HepG2 (cell line): ENCODE results near the gene MOB3C. TPM values are rescaled to one million over a fixed set of nuclear protein-coding genes. Genes with fewer than 3 reads are reported as not detected.

Experiments used
- CEBPB ChIP-seq: IDR thresholded peaks from 2 replicates; pipeline ENCODE4 v1.6.1; 2011; ENCODE audit warnings: low read depth, low read length, improper control_type of control experiment, borderline replicate concordance
- GTF3A ChIP-seq: sonication (generic); formaldehyde crosslinking; conservative IDR thresholded peaks from 2 replicates; pipeline ENCODE4 v1.4.0; 2020; ENCODE audit warnings: mild to moderate bottlenecking, missing genetic modification reagents
- HNRNPLL ChIP-seq: fragments of 200-400 bp; formaldehyde crosslinking; IDR thresholded peaks from 2 replicates; pipeline ENCODE4 v1.6.1; 2017; ENCODE audit warnings: mild to moderate bottlenecking, low read depth, low read length; ENCODE audit not compliant: poor library complexity, severe bottlenecking
- KAT7 ChIP-seq: IDR thresholded peaks from 2 replicates; pipeline ENCODE4 v1.6.1; 2018; ENCODE audit warnings: borderline replicate concordance, missing compliant biosample characterization
- MAF1 ChIP-seq: sonication (generic); formaldehyde crosslinking; IDR thresholded peaks from 2 replicates; pipeline ENCODE4 v1.5.0; 2020; ENCODE audit warnings: missing genetic modification reagents, borderline replicate concordance
- MED8 ChIP-seq: sonication (generic); formaldehyde crosslinking; IDR thresholded peaks from 2 replicates; pipeline ENCODE4 v1.8.1; 2023; ENCODE audit warnings: mild to moderate bottlenecking, missing genetic modification reagents; ENCODE audit not compliant: insufficient replicate concordance
- RFX1 ChIP-seq: fragments of 450-650 bp; IDR thresholded peaks from 2 replicates; pipeline ENCODE4 v1.6.1; 2017
- TAF15 ChIP-seq: fragments of 200-400 bp; formaldehyde crosslinking; IDR thresholded peaks from one replicate; pipeline ENCODE4 v1.6.1; 2018; ENCODE audit warnings: mild to moderate bottlenecking, low read depth, low read length; ENCODE audit not compliant: poor library complexity, severe bottlenecking
- TOE1 ChIP-seq: sonication (generic); formaldehyde crosslinking; IDR thresholded peaks from 2 replicates; pipeline ENCODE4 v1.4.0; 2020; ENCODE audit warnings: mild to moderate bottlenecking, missing genetic modification reagents
- TRIM24 ChIP-seq: sonication (generic); formaldehyde crosslinking; IDR thresholded peaks from 2 replicates; pipeline ENCODE4 v1.8.0; 2022; ENCODE audit warnings: mild to moderate bottlenecking, missing genetic modification reagents
- ZMYM3 ChIP-seq: sonication (generic); formaldehyde crosslinking; IDR thresholded peaks from 2 replicates; pipeline ENCODE4 v1.5.1; 2020; ENCODE audit warnings: mild to moderate bottlenecking, missing genetic modification reagents
- ZNF274 ChIP-seq: sonication (generic); formaldehyde crosslinking; IDR thresholded peaks from 2 replicates; pipeline ENCODE4 v1.5.1; 2020; ENCODE audit warnings: mild to moderate bottlenecking, missing genetic modification reagents
- ZNF337 ChIP-seq: sonication (generic); formaldehyde crosslinking; IDR thresholded peaks from 2 replicates; pipeline ENCODE4 v1.5.1; 2020; ENCODE audit warnings: missing genetic modification reagents, low read depth, mild to moderate bottlenecking, borderline replicate concordance
- ZNF484 ChIP-seq: sonication (generic); formaldehyde crosslinking; IDR thresholded peaks from 2 replicates; pipeline ENCODE4 v1.5.1; 2020; ENCODE audit warnings: mild to moderate bottlenecking, low read depth, missing genetic modification reagents, borderline replicate concordance
- ZNF747 ChIP-seq: sonication (generic); formaldehyde crosslinking; IDR thresholded peaks from 2 replicates; pipeline ENCODE4 v1.8.1; 2023; ENCODE audit warnings: missing genetic modification reagents, mild to moderate bottlenecking, borderline replicate concordance
- ZNF790 ChIP-seq: sonication (generic); formaldehyde crosslinking; IDR thresholded peaks from 2 replicates; pipeline ENCODE4 v1.8.0; 2022; ENCODE audit warnings: missing genetic modification reagents, mild to moderate bottlenecking, borderline replicate concordance
- polyA plus RNA-seq, 8 experiments: library from polyadenylated mRNA; depleted of rRNA in 3 of 8; stranded (reverse) in 7 of 8; unstranded in 1 of 8; fragments of >200 nt; fragmentation: Illumina TruSeq in 4 of 8; extraction: Trizol in 4 of 8; gene quantifications; 2 replicates each; pipeline versions ENCODE4 v1.2.1 to v1.2.3, GENCODE V29; 2011 to 2016; ENCODE audit warnings: low read depth in 4 of 8, missing spikeins in 1 of 8, mixed read lengths in 1 of 8; ENCODE audit not compliant: insufficient read depth in 1 of 8
- total RNA-seq, 5 experiments: library from RNA; depleted of rRNA; stranded (reverse); fragments of >200 nt; fragmentation: Illumina TruSeq; extraction: Trizol; gene quantifications; 2 replicates each; pipeline ENCODE4 v1.2.3, GENCODE V29; 2016; ENCODE audit warnings: low read depth in 1 of 5
- TF ChIP-seq, protein P1 (sequence below): sonication (generic); formaldehyde crosslinking; IDR thresholded peaks from 2 replicates; pipeline ENCODE4 v1.9.0; 2021; ENCODE audit warnings: missing genetic modification reagents, borderline replicate concordance
- TF ChIP-seq, protein P2 (sequence below): sonication (generic); formaldehyde crosslinking; IDR thresholded peaks from 2 replicates; pipeline ENCODE4 v1.8.0; 2022; ENCODE audit warnings: missing genetic modification reagents, low read depth, mild to moderate bottlenecking, borderline replicate concordance
- TF ChIP-seq, protein P3 (sequence below): sonication (generic); formaldehyde crosslinking; IDR thresholded peaks from 2 replicates; pipeline ENCODE4 v1.4.0; 2020; ENCODE audit warnings: missing genetic modification reagents

The MOB3C gene
- total and polyA plus RNA-seq, 2 of the 13 experiments (the other 11 are each of a cell fraction or from before 2014, with no cell fraction given) = 3.5 to 4.1 TPM

DNA sequence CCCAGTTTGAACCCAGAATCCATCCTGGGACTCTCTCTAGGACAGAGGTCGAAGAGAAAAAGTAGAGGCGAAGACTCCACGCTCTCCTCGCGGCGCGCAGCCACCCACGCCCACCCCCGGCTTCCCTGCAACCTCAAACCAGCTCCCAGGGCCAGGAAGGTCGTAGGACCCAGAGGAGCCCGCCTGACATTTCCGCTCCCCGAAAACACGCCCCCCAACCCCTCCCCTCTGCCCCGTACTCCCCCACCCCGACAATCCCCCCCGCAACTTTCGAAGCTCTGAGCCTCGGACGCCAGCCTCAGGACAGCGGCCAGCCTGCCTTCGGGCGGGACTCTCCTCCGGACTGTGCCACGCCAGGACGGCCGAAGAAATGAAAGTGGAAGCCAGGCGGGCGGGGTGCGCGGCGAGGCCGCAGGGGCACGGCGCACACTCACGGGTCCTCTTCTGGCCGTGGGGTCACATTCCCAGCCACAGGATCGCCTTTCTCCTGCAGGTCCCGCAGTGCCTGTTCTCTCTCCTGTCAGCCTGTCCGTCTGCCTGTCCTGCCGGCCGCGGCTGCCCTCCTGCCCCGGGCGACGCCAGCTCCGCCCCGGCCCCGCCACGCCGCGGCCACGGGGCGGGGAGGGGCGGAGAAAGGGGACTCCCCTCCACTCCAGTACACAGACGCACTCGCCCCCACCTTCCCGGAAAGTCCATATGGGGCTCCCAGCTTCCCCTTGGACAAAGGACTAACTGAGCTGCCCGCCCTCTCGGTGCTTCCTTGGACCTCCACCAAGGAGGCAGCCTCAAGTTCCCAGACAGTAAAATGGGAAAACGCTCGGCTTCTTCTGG is at the start of gene MOB3C (continued):
- no peak for TF ChIP-seq CEBPB
- peak; percentile 75; the same call in 1 of the 2 replicates for TF ChIP-seq ZNF790 (CRISPR knock-in tag)
- TF ChIP-seq TAF15 = no peak
- TF ChIP-seq KAT7 (CRISPR knock-in tag) = 0 out of 2 replicates have a peak, but pooled peaks have one; percentile 31
- no peak for TF ChIP-seq MED8
- TF ChIP-seq, protein P1, sequence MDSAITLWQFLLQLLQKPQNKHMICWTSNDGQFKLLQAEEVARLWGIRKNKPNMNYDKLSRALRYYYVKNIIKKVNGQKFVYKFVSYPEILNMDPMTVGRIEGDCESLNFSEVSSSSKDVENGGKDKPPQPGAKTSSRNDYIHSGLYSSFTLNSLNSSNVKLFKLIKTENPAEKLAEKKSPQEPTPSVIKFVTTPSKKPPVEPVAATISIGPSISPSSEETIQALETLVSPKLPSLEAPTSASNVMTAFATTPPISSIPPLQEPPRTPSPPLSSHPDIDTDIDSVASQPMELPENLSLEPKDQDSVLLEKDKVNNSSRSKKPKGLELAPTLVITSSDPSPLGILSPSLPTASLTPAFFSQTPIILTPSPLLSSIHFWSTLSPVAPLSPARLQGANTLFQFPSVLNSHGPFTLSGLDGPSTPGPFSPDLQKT (CRISPR knock-in tag) = no peak
- TF ChIP-seq ZNF274 = no peak
- TF ChIP-seq GTF3A (CRISPR knock-in tag) = no peak
- no peak for TF ChIP-seq ZNF747 (CRISPR knock-in tag)
- TF ChIP-seq TRIM24 (CRISPR knock-in tag) = no peak
- no peak for TF ChIP-seq ZNF337 (CRISPR knock-in tag)
- no peak for TF ChIP-seq MAF1
- peak; percentile 30 for TF ChIP-seq HNRNPLL
- TF ChIP-seq, protein P2, sequence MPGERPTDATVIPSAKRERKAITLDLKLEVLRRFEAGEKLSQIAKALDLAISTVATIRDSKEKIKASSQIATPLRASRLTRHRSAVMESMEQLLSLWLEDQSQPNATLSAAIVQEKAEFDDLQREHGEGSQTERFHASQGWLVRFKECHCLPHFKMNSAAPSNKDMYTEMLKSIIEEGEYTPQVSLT = no peak
- peak; percentile 17; the same call in 1 of the 2 replicates for TF ChIP-seq ZMYM3 (CRISPR knock-in tag)
- TF ChIP-seq, protein P3, sequence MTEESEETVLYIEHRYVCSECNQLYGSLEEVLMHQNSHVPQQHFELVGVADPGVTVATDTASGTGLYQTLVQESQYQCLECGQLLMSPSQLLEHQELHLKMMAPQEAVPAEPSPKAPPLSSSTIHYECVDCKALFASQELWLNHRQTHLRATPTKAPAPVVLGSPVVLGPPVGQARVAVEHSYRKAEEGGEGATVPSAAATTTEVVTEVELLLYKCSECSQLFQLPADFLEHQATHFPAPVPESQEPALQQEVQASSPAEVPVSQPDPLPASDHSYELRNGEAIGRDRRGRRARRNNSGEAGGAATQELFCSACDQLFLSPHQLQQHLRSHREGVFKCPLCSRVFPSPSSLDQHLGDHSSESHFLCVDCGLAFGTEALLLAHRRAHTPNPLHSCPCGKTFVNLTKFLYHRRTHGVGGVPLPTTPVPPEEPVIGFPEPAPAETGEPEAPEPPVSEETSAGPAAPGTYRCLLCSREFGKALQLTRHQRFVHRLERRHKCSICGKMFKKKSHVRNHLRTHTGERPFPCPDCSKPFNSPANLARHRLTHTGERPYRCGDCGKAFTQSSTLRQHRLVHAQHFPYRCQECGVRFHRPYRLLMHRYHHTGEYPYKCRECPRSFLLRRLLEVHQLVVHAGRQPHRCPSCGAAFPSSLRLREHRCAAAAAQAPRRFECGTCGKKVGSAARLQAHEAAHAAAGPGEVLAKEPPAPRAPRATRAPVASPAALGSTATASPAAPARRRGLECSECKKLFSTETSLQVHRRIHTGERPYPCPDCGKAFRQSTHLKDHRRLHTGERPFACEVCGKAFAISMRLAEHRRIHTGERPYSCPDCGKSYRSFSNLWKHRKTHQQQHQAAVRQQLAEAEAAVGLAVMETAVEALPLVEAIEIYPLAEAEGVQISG (CRISPR knock-in tag) = no peak
- no peak for TF ChIP-seq ZNF484
- TF ChIP-seq RFX1 = no peak
- TF ChIP-seq TOE1 = no peak
